Activated CD4-positive, alpha-beta T cell treated with anti-CD3 and anti-CD28 coated beads for 36 hours (primary cell): ENCODE results near the gene FBXL15. TPM values are rescaled to one million over a fixed set of nuclear protein-coding genes. Genes with fewer than 3 reads are reported as not detected.
A peak's percentile ranks its signal among the peaks of the same experiment; 100 is the strongest.

ENCODE experiments used
- ATAC-seq: fragments of 200-7000 bp; cut with Tn5 transposase; one replicate; pipeline ENCODE4 v1.10.0; 2021; ENCODE audit warnings: mild to moderate bottlenecking, moderate library complexity
- CTCF ChIA-PET: fragments of 350-600 bp; sonication (Branson Sonifier 250); formaldehyde crosslinking; loops from one replicate; lab custom pipeline; 2021; ENCODE audit warnings: antibody characterized with exemption; lab: Charles Lee
- POLR2A ChIA-PET: fragments of 350-600 bp; sonication (Branson Sonifier 250); formaldehyde crosslinking; loops from one replicate; lab custom pipeline; 2021; ENCODE audit warnings: antibody characterized with exemption, inconsistent platforms; lab: Charles Lee
- DNase-seq: peaks from one replicate; pipeline ENCODE4 v3.0.0-alpha.2; 2020
- H3K27ac Mint-ChIP-seq: one replicate; pipeline ENCODE4 v1.8.0; 2021; ENCODE audit warnings: mixed read lengths
- H3K27me3 Mint-ChIP-seq: one replicate; pipeline ENCODE4 v1.8.0; 2021; ENCODE audit warnings: mixed read lengths
- H3K36me3 Mint-ChIP-seq: one replicate; pipeline ENCODE4 v1.8.0; 2021; ENCODE audit warnings: low read depth, mixed read lengths
- H3K4me1 Mint-ChIP-seq: one replicate; pipeline ENCODE4 v1.8.0; 2021; ENCODE audit warnings: mixed read lengths
- H3K4me3 Mint-ChIP-seq: one replicate; pipeline ENCODE4 v1.8.0; 2021; ENCODE audit warnings: mild to moderate bottlenecking, moderate library complexity, mixed read lengths
- H3K9me3 Mint-ChIP-seq: one replicate; pipeline ENCODE4 v1.8.0; 2021; ENCODE audit warnings: low read depth, mixed read lengths
- intact Hi-C, 2 experiments: fragments of 100-400 bp; cut with DNase I in 1 of 2; cut with micrococcal nuclease in 1 of 2; formaldehyde crosslinking; loops; one replicate each; pipeline versions ENCODE4 v1.14.2 to v1.15.1; 2022 to 2024; cut with DNase I, micrococcal nuclease
- total RNA-seq, 2 experiments: library from RNA; stranded (reverse); gene quantifications; one replicate each; pipeline ENCODE4 v1.2.3, GENCODE V29; 2021

FBXL15 gene
- total RNA-seq, 2 experiments from 2014 or later, result 5.4 to 11.9 TPM

DNA sequence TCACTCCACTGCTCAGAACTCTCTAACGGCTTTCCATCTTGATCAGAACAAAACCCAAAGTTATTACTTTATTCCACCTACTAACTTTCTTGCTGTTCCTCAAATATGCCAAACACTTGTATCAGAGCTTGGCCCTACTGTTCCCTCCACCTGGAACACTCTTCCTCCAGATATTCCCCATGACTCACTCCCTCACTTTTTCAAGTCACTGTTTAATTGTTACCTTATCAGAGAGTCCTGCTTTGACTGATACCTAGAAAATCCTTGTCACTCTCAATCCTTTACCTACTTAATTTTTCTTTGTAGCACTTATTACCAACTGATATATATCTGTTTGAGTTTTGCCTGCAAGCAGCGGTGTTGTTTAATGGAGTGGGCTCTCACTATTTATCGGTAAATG lies 30.7 kb upstream of the FBXL15 start:
- CTCF ChIA-PET, result interaction anchor here (0.6 to 2.1 kb wide), 6 partner anchors 9 to 222 kb away, joined by 3 to 10 read pairs (median 3); no protein-coding TSS in a partner anchor
- POLR2A ChIA-PET, result no interaction called here
- Mint-ChIP-seq H3K9me3 (no peaks in the 10 kb centered on the region), H3K36me3 (peaks cover 6% of the 10 kb centered on the region), H3K27me3 (no peaks in the 10 kb centered on the region), H3K4me3 (no peak overlapping the region), H3K4me1 (peaks cover 13% of the 10 kb centered on the region), H3K27ac (peak overlapping the region; percentile 5)
- intact Hi-C loops, result loop anchor here in 1 of 2 experiments (10.0 kb wide), 1 partner anchor 255 kb away; the partner anchor contains the start of gene TRIM8
- no peak for DNase-seq
- ATAC-seq, result no peak

DNA sequence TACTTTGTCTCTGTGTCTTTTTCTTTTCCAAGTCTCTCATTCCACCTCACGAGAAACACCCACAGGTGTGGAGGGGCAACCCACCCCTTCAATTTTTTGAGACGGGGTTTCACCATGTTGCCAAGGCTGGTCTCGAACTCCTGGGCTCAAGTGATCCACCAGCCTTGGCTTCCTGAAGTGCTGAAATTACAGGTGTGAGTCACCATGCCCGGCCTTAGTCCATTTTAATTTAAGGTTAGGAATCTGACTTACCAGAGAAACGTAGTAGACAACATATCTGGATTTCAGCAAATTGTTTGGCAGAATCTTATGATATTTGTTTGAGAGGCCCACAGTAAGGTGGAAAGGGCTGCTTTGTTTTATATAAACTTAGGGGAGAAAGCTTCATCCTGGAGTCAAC lies 28.3 kb upstream of the FBXL15 start:
- DNase-seq (no peak), ATAC-seq (no peak)
- Mint-ChIP-seq H3K4me3 (peak overlapping the region; percentile 95), H3K36me3 (peaks cover 23% of the 10 kb centered on the region), H3K9me3 (no peaks in the 10 kb centered on the region), H3K4me1 (peaks cover 25% of the 10 kb centered on the region), H3K27ac (peak overlapping the region; percentile 22), H3K27me3 (no peaks in the 10 kb centered on the region)
- CTCF ChIA-PET, result interaction anchor here (0.5 to 7.6 kb wide), 9 partner anchors 9 to 161 kb away, joined by 3 to 67 read pairs (median 10); partner anchors contain the start of genes CUEDC2 and FBXL15
- POLR2A ChIA-PET, result no interaction called here
- intact Hi-C loops, result loop anchor here in 1 of 2 experiments (10.0 kb wide), 1 partner anchor 252 kb away; the partner anchor contains the start of gene TRIM8

DNA sequence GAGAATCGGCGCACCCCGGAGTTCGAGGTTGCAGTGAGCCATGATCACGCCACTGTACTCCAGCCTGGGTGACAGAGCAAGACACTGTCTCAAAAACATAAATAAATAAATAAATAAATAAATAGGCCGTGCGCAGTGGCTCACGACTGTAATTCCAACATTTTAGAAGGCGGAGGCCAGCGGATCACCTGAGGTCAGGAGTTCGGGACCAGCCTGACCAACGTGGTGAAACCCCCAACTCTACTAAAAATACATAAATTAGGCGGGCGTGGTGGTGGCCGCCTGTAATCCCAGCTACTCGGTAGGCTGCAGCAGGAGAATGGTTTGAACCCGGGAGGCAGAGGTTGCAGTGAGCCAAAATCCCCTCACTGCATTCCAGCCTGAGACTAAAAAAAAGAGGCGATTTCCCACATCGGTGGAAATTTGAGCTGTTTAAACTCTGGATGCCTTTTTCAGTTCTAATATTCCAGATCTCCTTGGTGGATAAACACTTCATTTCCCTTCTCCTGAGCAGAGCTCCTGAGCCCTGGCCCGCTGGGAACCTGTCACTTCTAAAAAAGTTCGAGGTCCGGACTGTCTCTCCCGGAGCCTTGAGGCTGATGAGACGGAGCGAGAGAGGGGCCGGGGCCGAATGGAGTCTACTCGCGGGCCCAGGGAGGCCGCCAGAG lies 27.1 kb upstream of the FBXL15 start:
- POLR2A ChIA-PET, result interaction anchor here (0.8 to 2.7 kb wide), 7 partner anchors 8 to 86 kb away, joined by 3 to 11 read pairs (median 5); partner anchors contain the start of gene CUEDC2
- no peak for DNase-seq

GRCh38 chr10:102394079-102394800 lies 26.4 kb upstream of the FBXL15 start:
- Mint-ChIP-seq H3K27me3 (no peaks in the 10 kb centered on the region), H3K27ac (peak overlapping the region; percentile 99), H3K9me3 (no peaks in the 10 kb centered on the region), H3K36me3 (peaks cover 41% of the 10 kb centered on the region), H3K4me1 (peaks cover 41% of the 10 kb centered on the region), H3K4me3 (peak overlapping the region; percentile 95)
- intact Hi-C loops, result loop anchor here (1.0 to 10.0 kb wide), 21 partner anchors 15 to 320 kb away; partner anchors contain the start of genes ACTR1A (in 2 of the 2), NOLC1 (in 2 of the 2), ARL3 (in 1 of the 2) and CUEDC2 (in 1 of the 2)
- DNase-seq, result peak; percentile 99
- CTCF ChIA-PET, result interaction anchor here (0.5 to 7.6 kb wide), 24 partner anchors 9 to 243 kb away, joined by 3 to 67 read pairs (median 4); partner anchors contain the start of genes ACTR1A, C10orf95, CUEDC2 and FBXL15
- POLR2A ChIA-PET, result interaction anchor here (0.8 to 2.7 kb wide), 13 partner anchors 9 to 242 kb away, joined by 3 to 11 read pairs (median 4); partner anchors contain the start of genes C10orf95, CUEDC2, GBF1 and NOLC1
- peak; percentile 87 for ATAC-seq

More for the DNA sequence above, 27.1 kb upstream of the FBXL15 start:
- H3K27ac Mint-ChIP-seq, result peak overlapping the region; percentile 99
- peaks cover 38% of the 10 kb centered on the region for H3K4me1 Mint-ChIP-seq
- peaks cover 36% of the 10 kb centered on the region for H3K36me3 Mint-ChIP-seq
- peak overlapping the region; percentile 95 for H3K4me3 Mint-ChIP-seq
- H3K27me3 Mint-ChIP-seq, result no peaks in the 10 kb centered on the region
- no peaks in the 10 kb centered on the region for H3K9me3 Mint-ChIP-seq
- CTCF ChIA-PET, result interaction anchor here (0.5 to 7.6 kb wide), 28 partner anchors 10 to 242 kb away, joined by 3 to 67 read pairs (median 4); partner anchors contain the start of genes C10orf95, CUEDC2, FBXL15 and NOLC1
- intact Hi-C loops, result loop anchor here (1.0 to 10.0 kb wide), 21 partner anchors 15 to 321 kb away; partner anchors contain the start of genes ACTR1A (in 2 of the 2), NOLC1 (in 2 of the 2), ARL3 (in 1 of the 2) and CUEDC2 (in 1 of the 2)
- ATAC-seq, result no peak

GRCh38 chr10:102394801-102395399 lies 25.7 kb upstream of the FBXL15 start:
- peak overlapping the region; percentile 98 for H3K27ac Mint-ChIP-seq
- ATAC-seq (peak; percentile 23), DNase-seq (peak; percentile 79)
- H3K4me1 Mint-ChIP-seq, result peaks cover 46% of the 10 kb centered on the region
- intact Hi-C loops, result loop anchor here (1.0 to 10.0 kb wide), 26 partner anchors 14 to 563 kb away; partner anchors contain the start of genes ACTR1A (in 2 of the 2), CUEDC2 (in 2 of the 2), NOLC1 (in 2 of the 2) and ARL3 (in 1 of the 2)
- no peaks in the 10 kb centered on the region for H3K27me3 Mint-ChIP-seq
- peak overlapping the region; percentile 95 for H3K4me3 Mint-ChIP-seq
- ChIA-PET POLR2A (interaction anchor here (0.6 to 2.7 kb wide), 13 partner anchors 13 to 659 kb away, joined by 3 to 11 read pairs (median 5); partner anchors contain the start of genes C10orf95, CUEDC2, GBF1 and NOLC1), CTCF (interaction anchor here (0.5 to 7.6 kb wide), 15 partner anchors 9 to 565 kb away, joined by 3 to 67 read pairs (median 5); partner anchors contain the start of genes ACTR1A, C10orf95, CUEDC2 and ELOVL3)
- no peaks in the 10 kb centered on the region for H3K9me3 Mint-ChIP-seq
- H3K36me3 Mint-ChIP-seq, result peaks cover 47% of the 10 kb centered on the region

GRCh38 chr10:102395400-102396316 lies 25.0 kb upstream of the FBXL15 start, which contains the start of gene NFKB2:
NFKB2 (plus strand) TSS chr10:102395705; CDS start chr10:102395960, 255 bp downstream.
- DNase-seq, result peak; percentile 95
- POLR2A ChIA-PET, result interaction anchor here (0.6 to 2.7 kb wide), 15 partner anchors 12 to 659 kb away, joined by 3 to 11 read pairs (median 4); partner anchors contain the start of genes C10orf95, CUEDC2, GBF1 and NOLC1
- CTCF ChIA-PET, result interaction anchor here (0.5 to 7.6 kb wide), 17 partner anchors 8 to 566 kb away, joined by 3 to 67 read pairs (median 5); partner anchors contain the start of genes ACTR1A, C10orf95, CUEDC2 and ELOVL3
- intact Hi-C loops, result loop anchor here (1.0 to 10.0 kb wide), 10 partner anchors 13 to 563 kb away; partner anchors contain the start of genes CUEDC2 (in 1 of the 2), ELOVL3 (in 1 of the 2), PITX3 (in 1 of the 2) and TRIM8 (in 1 of the 2)
- Mint-ChIP-seq H3K9me3 (no peaks in the 10 kb centered on the region), H3K36me3 (peaks cover 54% of the 10 kb centered on the region), H3K4me3 (peak within 1 kb of the TSS; percentile 95), H3K27me3 (no peaks in the 10 kb centered on the region), H3K4me1 (peaks cover 54% of the 10 kb centered on the region), H3K27ac (peak within 1 kb of the TSS; percentile 98)
- peak; percentile 24 for ATAC-seq

GRCh38 chr10:102396317-102396650 lies 24.4 kb upstream of the FBXL15 start:
- ATAC-seq, result no peak
- Mint-ChIP-seq H3K9me3 (no peaks in the 10 kb centered on the region), H3K27ac (peak overlapping the region; percentile 98), H3K4me3 (peak overlapping the region; percentile 95), H3K27me3 (no peaks in the 10 kb centered on the region), H3K36me3 (peaks cover 59% of the 10 kb centered on the region), H3K4me1 (peaks cover 54% of the 10 kb centered on the region)
- POLR2A ChIA-PET, result interaction anchor here (1.1 kb wide), 1 partner anchor 54 kb away, joined by 3 read pairs; no protein-coding TSS in a partner anchor
- intact Hi-C loops, result loop anchor here (5.0 to 10.0 kb wide), 4 partner anchors 36 to 564 kb away; partner anchors contain the start of genes CUEDC2 (in 1 of the 2) and TRIM8 (in 1 of the 2)
- peak; percentile 46 for DNase-seq
- CTCF ChIA-PET, result interaction anchor here (0.7 to 7.6 kb wide), 6 partner anchors 11 to 466 kb away, joined by 3 to 67 read pairs (median 23); partner anchors contain the start of genes FBXL15 and PPRC1

- Mint-ChIP-seq H3K27ac (peak overlapping the region; percentile 98), H3K27me3 (no peaks in the 10 kb centered on the region), H3K36me3 (peaks cover 62% of the 10 kb centered on the region), H3K9me3 (no peaks in the 10 kb centered on the region), H3K4me1 (peaks cover 54% of the 10 kb centered on the region), H3K4me3 (peak overlapping the region; percentile 95)
- ATAC-seq (no peak), DNase-seq (no peak)
- ChIA-PET POLR2A (interaction anchor here (0.9 kb wide), 1 partner anchor 11 kb away, joined by 6 read pairs; no protein-coding TSS in a partner anchor), CTCF (interaction anchor here (1.1 to 7.6 kb wide), 5 partner anchors 10 to 264 kb away, joined by 3 to 67 read pairs (median 16); partner anchors contain the start of genes FBXL15 and PPRC1)
- intact Hi-C loops, result loop anchor here (5.0 to 10.0 kb wide), 4 partner anchors 36 to 564 kb away; partner anchors contain the start of genes CUEDC2 (in 1 of the 2) and TRIM8 (in 1 of the 2)
Observed at GRCh38 chr10:102396730-102397151, 23.9 kb upstream of the FBXL15 start.
